ENCODE measurements around the gene LRRC14B. TPM values are rescaled to one million over a fixed set of nuclear protein-coding genes. Genes with fewer than 3 reads are reported as not detected.
A peak's percentile ranks its signal among the peaks of the same experiment; 100 is the strongest.
"Not testable (repeated sequence)": the region's sequence is repeated elsewhere in the genome, so short reads cannot be mapped to it uniquely, and the experiment has no call there.

The LRRC14B gene
- total and polyA plus RNA-seq, 2 experiments from 2014 or later, result not detected

DNA sequence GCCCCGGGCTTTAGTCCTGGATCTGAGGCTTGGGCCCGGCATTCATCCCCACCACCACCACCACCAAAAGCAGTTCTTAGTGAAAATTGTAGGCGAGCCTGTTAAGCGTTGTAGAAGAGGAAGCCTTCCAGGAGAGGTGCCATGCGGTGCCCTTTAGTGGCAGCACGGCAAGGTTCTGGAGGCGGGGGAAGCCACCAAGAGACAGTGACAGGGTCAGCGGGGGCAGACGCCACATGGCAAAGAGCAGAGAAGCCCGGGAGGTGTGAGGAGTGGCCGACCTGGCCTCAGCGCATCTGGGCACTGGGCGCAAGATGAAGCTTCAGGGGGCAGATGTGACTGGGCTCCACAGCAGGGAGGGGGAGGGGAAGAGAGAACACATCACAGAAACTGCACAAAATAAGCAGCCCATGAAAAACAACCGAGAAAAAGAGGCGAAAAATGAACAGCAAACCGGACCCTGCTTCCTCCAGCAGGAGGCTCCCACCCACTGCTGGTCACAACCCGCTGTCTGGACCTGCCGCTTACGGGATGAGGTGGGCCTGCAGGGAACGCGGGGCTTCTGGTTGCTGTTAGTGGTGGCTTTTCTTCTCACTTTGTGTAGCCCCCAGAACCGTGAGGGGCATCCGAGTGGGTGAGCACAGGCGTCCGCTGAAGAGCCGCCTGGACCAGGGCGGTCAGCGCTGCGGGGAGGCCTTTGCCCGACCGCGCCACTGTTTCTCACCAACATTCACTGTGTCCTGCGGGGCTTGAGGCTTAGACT lies 4.3 kb downstream of the LRRC14B start:
- Histone ChIP-seq H3K27me3 (ENCODE audit: insufficient read depth) (no peaks in the 10 kb centered on the region), H3K4me2 (no peak overlapping the region), H3K27ac (ENCODE audit: low read depth) (no peak overlapping the region), H3K4me3 (no peak overlapping the region), H3K36me3 (ENCODE audit: insufficient read depth) (no peaks in the 10 kb centered on the region), H3K4me1 (ENCODE audit: insufficient read depth) (no peaks in the 10 kb centered on the region), H3K9me2 (ENCODE audit: insufficient read depth) (no peaks in the 10 kb centered on the region), H4K20me1 (replicated peaks; ENCODE audit: insufficient read depth) (no peaks in the 10 kb centered on the region; the same call in 1 of the 2 replicates), H3F3A (replicated peaks; ENCODE audit: low read depth) (no peaks in the 10 kb centered on the region), H3K79me2 (replicated peaks; ENCODE audit: insufficient read depth) (no peaks in the 10 kb centered on the region), H2AFZ (no peak overlapping the region)
- Mint-ChIP-seq H3K9me3 (no peaks in the 10 kb centered on the region), H3K27ac (peak overlapping the region; percentile 39), H3K36me3 (ENCODE audit: low read depth) (no peaks in the 10 kb centered on the region; the same call in 2 of the 3 replicates), H3K27me3 (ENCODE audit: insufficient read depth, low read depth, poor library complexity) (peaks cover 11% of the 10 kb centered on the region), H3K4me3 (no peak overlapping the region; the same call in 2 of the 3 replicates), H3K4me1 (peaks cover 5% of the 10 kb centered on the region)
- peak; percentile 22 for ATAC-seq
- TF ChIP-seq, protein P1, sequence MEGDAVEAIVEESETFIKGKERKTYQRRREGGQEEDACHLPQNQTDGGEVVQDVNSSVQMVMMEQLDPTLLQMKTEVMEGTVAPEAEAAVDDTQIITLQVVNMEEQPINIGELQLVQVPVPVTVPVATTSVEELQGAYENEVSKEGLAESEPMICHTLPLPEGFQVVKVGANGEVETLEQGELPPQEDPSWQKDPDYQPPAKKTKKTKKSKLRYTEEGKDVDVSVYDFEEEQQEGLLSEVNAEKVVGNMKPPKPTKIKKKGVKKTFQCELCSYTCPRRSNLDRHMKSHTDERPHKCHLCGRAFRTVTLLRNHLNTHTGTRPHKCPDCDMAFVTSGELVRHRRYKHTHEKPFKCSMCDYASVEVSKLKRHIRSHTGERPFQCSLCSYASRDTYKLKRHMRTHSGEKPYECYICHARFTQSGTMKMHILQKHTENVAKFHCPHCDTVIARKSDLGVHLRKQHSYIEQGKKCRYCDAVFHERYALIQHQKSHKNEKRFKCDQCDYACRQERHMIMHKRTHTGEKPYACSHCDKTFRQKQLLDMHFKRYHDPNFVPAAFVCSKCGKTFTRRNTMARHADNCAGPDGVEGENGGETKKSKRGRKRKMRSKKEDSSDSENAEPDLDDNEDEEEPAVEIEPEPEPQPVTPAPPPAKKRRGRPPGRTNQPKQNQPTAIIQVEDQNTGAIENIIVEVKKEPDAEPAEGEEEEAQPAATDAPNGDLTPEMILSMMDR (conservative IDR thresholded peaks at IDR 0.05; ENCODE audit: low read depth in 2 of 2), result peak; percentile 24 to 61; a peak in 3 of 4 replicates
- TF ChIP-seq ZNF331 (CRISPR knock-in tag; IDR thresholded peaks at IDR 0.05; ENCODE audit: low read depth) (no peak), CREB1 (CRISPR knock-in tag; IDR thresholded peaks at IDR 0.05; ENCODE audit: low read depth) (no peak), NANOG (IDR thresholded peaks at IDR 0.05; ENCODE audit: borderline replicate concordance) (no peak)
- TF ChIP-seq, protein P2, sequence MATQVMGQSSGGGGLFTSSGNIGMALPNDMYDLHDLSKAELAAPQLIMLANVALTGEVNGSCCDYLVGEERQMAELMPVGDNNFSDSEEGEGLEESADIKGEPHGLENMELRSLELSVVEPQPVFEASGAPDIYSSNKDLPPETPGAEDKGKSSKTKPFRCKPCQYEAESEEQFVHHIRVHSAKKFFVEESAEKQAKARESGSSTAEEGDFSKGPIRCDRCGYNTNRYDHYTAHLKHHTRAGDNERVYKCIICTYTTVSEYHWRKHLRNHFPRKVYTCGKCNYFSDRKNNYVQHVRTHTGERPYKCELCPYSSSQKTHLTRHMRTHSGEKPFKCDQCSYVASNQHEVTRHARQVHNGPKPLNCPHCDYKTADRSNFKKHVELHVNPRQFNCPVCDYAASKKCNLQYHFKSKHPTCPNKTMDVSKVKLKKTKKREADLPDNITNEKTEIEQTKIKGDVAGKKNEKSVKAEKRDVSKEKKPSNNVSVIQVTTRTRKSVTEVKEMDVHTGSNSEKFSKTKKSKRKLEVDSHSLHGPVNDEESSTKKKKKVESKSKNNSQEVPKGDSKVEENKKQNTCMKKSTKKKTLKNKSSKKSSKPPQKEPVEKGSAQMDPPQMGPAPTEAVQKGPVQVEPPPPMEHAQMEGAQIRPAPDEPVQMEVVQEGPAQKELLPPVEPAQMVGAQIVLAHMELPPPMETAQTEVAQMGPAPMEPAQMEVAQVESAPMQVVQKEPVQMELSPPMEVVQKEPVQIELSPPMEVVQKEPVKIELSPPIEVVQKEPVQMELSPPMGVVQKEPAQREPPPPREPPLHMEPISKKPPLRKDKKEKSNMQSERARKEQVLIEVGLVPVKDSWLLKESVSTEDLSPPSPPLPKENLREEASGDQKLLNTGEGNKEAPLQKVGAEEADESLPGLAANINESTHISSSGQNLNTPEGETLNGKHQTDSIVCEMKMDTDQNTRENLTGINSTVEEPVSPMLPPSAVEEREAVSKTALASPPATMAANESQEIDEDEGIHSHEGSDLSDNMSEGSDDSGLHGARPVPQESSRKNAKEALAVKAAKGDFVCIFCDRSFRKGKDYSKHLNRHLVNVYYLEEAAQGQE (IDR thresholded peaks at IDR 0.05; ENCODE audit: unreplicated experiment), result no peak
- peak; percentile 45 for DNase-seq (ENCODE audit: low spot score)

DNA sequence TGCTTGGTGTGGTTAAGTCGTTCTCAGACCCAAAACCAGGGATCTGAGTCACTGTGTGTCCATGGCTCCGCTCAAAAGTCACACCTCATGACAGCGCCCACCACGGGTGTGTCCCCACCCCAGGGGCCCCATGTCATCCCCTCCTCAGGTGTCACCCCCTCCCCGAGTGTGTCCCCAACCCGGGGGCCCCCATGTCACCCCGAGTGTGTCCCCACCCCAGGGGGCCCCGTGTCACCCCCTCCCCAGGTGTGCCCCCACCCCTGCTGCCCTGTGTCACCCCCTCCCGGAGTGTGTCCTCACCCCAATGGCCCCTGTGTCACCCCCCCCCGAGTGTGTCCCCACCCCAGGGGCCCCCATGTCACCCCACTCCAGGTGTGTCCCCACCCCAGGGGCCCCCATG lies 5.1 kb downstream of the LRRC14B start:
- H4K20me1 ChIP-seq (replicated peaks; ENCODE audit: insufficient read depth), result no peaks in the 10 kb centered on the region; the same call in 1 of the 2 replicates
- H3K79me2 ChIP-seq (replicated peaks; ENCODE audit: insufficient read depth), result no peaks in the 10 kb centered on the region
- no peak overlapping the region for H3K27ac Mint-ChIP-seq
- H3K27me3 Mint-ChIP-seq (ENCODE audit: insufficient read depth, low read depth, poor library complexity), result peaks cover 11% of the 10 kb centered on the region
- H3K36me3 ChIP-seq (ENCODE audit: insufficient read depth), result no peaks in the 10 kb centered on the region
- H3K27me3 ChIP-seq (ENCODE audit: insufficient read depth), result no peaks in the 10 kb centered on the region
- no peak overlapping the region for H3K4me3 Mint-ChIP-seq
- no peaks in the 10 kb centered on the region; the same call in 2 of the 3 replicates for H3K36me3 Mint-ChIP-seq (ENCODE audit: low read depth)
- H3K4me2 ChIP-seq, result no peak overlapping the region
- no peak for ATAC-seq
- H3K4me1 Mint-ChIP-seq, result peaks cover 10% of the 10 kb centered on the region
- no peaks in the 10 kb centered on the region for H3K9me2 ChIP-seq (ENCODE audit: insufficient read depth)
- no peak for DNase-seq (ENCODE audit: low spot score)
- no peak overlapping the region for H3K27ac ChIP-seq (ENCODE audit: low read depth)
- no peaks in the 10 kb centered on the region for H3F3A ChIP-seq (replicated peaks; ENCODE audit: low read depth)
- H3K4me1 ChIP-seq (ENCODE audit: insufficient read depth), result no peaks in the 10 kb centered on the region; the same call in 1 of the 2 replicates
- no peak overlapping the region for H3K4me3 ChIP-seq
- no peak for TF ChIP-seq JUNB (IDR thresholded peaks at IDR 0.05; ENCODE audit: unreplicated experiment)
- no peak overlapping the region for H2AFZ ChIP-seq
- no peaks in the 10 kb centered on the region for H3K9me3 Mint-ChIP-seq

DNA sequence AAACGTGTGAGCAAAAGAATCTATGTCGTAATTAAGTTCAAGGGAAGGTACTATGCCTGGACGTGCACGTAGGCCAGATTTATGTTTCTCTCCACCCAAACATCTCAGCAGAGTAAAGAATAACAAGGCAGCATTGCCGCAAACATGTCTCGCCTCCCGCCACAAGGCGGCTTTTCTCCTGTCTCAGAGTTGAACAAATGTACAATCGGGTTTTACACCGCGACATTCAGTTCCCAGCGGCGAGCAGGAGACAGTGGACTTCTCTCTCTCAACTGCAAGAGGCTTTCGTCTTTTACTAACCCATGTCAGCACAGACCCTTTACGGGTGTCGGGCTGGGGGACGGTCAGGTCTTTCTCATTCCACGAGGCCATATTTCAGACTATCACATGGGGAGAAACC lies 5.7 kb downstream of the LRRC14B start:
- H3K4me1 ChIP-seq (ENCODE audit: insufficient read depth); H3K9me2 ChIP-seq (ENCODE audit: insufficient read depth); H3K4me2 ChIP-seq; H3K27me3 ChIP-seq (ENCODE audit: insufficient read depth); H3K4me3 ChIP-seq; H3K27ac Mint-ChIP-seq; H3K79me2 ChIP-seq (replicated peaks; ENCODE audit: insufficient read depth); H3K27ac ChIP-seq (ENCODE audit: low read depth); H3K36me3 Mint-ChIP-seq (ENCODE audit: low read depth); DNase-seq (ENCODE audit: low spot score); ATAC-seq; H3F3A ChIP-seq (replicated peaks; ENCODE audit: low read depth); H4K20me1 ChIP-seq (replicated peaks; ENCODE audit: insufficient read depth); H3K4me3 Mint-ChIP-seq; H2AFZ ChIP-seq; H3K36me3 ChIP-seq (ENCODE audit: insufficient read depth); H3K9me3 Mint-ChIP-seq: not testable (repeated sequence)
- Mint-ChIP-seq H3K4me1 (peaks cover 17% of the 10 kb centered on the region), H3K27me3 (ENCODE audit: insufficient read depth, low read depth, poor library complexity) (peaks cover 11% of the 10 kb centered on the region)

All from GM23338 (cell line).